ENCODE results near the gene USP17L28. TPM values are rescaled to one million over a fixed set of nuclear protein-coding genes. Genes with fewer than 3 reads are reported as not detected.
"Not testable (repeated sequence)": the region's sequence is repeated elsewhere in the genome, so short reads cannot be mapped to it uniquely, and the experiment has no call there.

USP17L28 gene
- total and polyA plus RNA-seq, 2 of the 8 experiments (the other 6 are each of a cell fraction or from before 2014, with no cell fraction given), result not detected

DNA sequence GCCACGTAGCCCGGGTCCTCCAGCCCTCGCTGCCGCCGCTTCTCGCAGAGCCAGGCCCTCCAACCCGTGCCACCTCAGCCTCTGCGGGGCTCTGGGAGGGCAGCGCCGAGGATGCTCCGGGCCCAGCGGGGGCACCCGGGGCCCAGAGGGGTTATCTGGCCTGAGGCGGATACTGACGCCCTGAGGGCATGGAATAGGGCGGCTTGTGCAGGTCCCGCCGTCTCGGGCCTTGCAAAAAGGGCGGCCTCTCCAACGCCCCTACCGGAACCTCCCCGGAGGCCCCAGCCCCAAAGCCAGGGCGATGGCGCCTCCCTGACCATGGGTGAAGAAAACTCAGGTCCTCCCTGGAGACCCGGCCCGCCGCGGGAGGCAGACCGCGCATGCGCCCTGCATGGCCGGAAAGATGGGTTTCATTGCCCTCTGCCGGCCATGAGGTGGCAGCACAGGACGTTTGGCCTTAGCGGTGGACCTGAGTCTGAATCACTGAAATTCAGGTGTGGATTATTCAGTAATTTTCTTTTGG is 32.4 kb downstream of the USP17L28 start:
- H3K79me1 ChIP-seq (ENCODE audit: low read depth, low read length); H3K4me3 ChIP-seq (ENCODE audit: extremely low read depth in 1 of 4, insufficient read depth in 2 of 4, low read depth in 3 of 4, low read length in 4 of 4); CTCF ChIA-PET (ENCODE audit: partially characterized antibody); H3K18ac ChIP-seq (ENCODE audit: extremely low read depth, low read length); H2BK120ac ChIP-seq (replicated peaks; ENCODE audit: low read depth, low read length); H3K4ac ChIP-seq (replicated peaks; ENCODE audit: insufficient read length, low read depth, low read length); H2BK5ac ChIP-seq (ENCODE audit: low read depth, low read length); H4K91ac ChIP-seq (replicated peaks; ENCODE audit: insufficient read length, low read length); H4K5ac ChIP-seq (ENCODE audit: insufficient read length, low read depth, low read length); H3K9ac ChIP-seq (replicated peaks in 1 of 4; ENCODE audit: extremely low read depth in 1 of 4, low read depth in 3 of 4, low read length in 3 of 4); H2BK20ac ChIP-seq (ENCODE audit: low read length); H3K23me2 ChIP-seq (ENCODE audit: low read depth, low read length); H3K4me1 ChIP-seq (replicated peaks in 1 of 4; ENCODE audit: control insufficient read depth in 3 of 4, insufficient read depth in 4 of 4, low read length in 3 of 4); H3K56ac ChIP-seq (replicated peaks; ENCODE audit: insufficient read length, low read depth, low read length); H3K27ac ChIP-seq (ENCODE audit: low read depth, low read length); H2BK15ac ChIP-seq (ENCODE audit: low read length); H3K36me3 ChIP-seq (ENCODE audit: control insufficient read depth in 2 of 4, insufficient read depth in 4 of 4, low read length in 3 of 4); H3K23ac ChIP-seq (ENCODE audit: insufficient read length); H2AFZ ChIP-seq (ENCODE audit: low read length); H4K20me1 ChIP-seq (replicated peaks in 1 of 2; ENCODE audit: control insufficient read depth in 1 of 2, insufficient read depth in 2 of 2, low read length in 2 of 2); FAIRE-seq; H2AK5ac ChIP-seq (ENCODE audit: low read depth, low read length); POLR2A ChIA-PET (ENCODE audit: partially characterized antibody); H4K8ac ChIP-seq (ENCODE audit: extremely low read depth, insufficient read depth, low read length); H3K27me3 ChIP-seq (replicated peaks in 1 of 4; ENCODE audit: control insufficient read depth in 3 of 4, extremely low read depth in 1 of 4, insufficient read depth in 3 of 4, low read length in 3 of 4); H3K4me2 ChIP-seq (ENCODE audit: insufficient read depth in 1 of 2, low read depth in 2 of 2, low read length in 2 of 2); H2BK12ac ChIP-seq (ENCODE audit: low read depth, low read length); H3K14ac ChIP-seq (ENCODE audit: insufficient read length); H3K79me2 ChIP-seq (ENCODE audit: control insufficient read depth in 1 of 2, insufficient read depth in 2 of 2, low read length in 2 of 2): not testable (repeated sequence)
- DNase-seq (ENCODE audit: low read depth in 1 of 2, low spot score in 2 of 2), result peak in 1 of 2 experiments; percentile 66
- TF ChIP-seq RAD21 (IDR thresholded peaks at IDR 0.05 in 1 of 2, conservative IDR thresholded peaks at IDR 0.05 in 1 of 2; ENCODE audit: low read depth in 2 of 2, low read length in 2 of 2), result peak; percentile 3 to 9; a peak in 1 of 4 replicates
- H3K9me3 ChIP-seq (ENCODE audit: insufficient read depth in 2 of 2, low read depth in 1 of 2, low read length in 1 of 2), result peaks cover 10 to 48% of the 10 kb centered on the region in 2 experiments; a peak in 3 of 4 replicates
- 73% methylated on average over 19 of the region's 36 CpGs; no CpG with 5 or more reads in 1 of the 2 experiments for WGBS, 2 experiments (ENCODE audit: extremely low coverage in 1 of 2, insufficient coverage in 1 of 2, insufficient read length in 1 of 2, insufficient replicate concordance in 2 of 2, low coverage in 1 of 2, low lambda C conversion rate in 2 of 2, missing lambda C conversion rate in 1 of 2)
